Ovary (tissue), 3 donors: ENCODE data around the gene NFIC.

Source experiments
- CTCF ChIP-seq, 3 donors: fragments of 450-650 bp in 2 of 3; fragments of 200-600 bp in 1 of 3; IDR thresholded peaks; one replicate each; pipeline versions ENCODE4 v1.5.1 to v1.8.0; 2016 to 2022; ENCODE audit warnings: antibody characterized with exemption in 3 of 3, mild to moderate bottlenecking in 1 of 3
- EP300 ChIP-seq: sonication (generic); formaldehyde crosslinking; IDR thresholded peaks from one replicate; pipeline ENCODE4 v1.6.1; 2017; ENCODE audit warnings: antibody characterized with exemption
- donor health status: DM: no; HTN: no; CAD: no.

GRCh38 chr19:3333020-3333583, 33.3 kb upstream of the NFIC start:
- TF ChIP-seq EP300 (no peak), CTCF (IDR thresholded peaks at IDR 0.05) (no peak)
